ENCODE data around the gene XYLT1. TPM values are rescaled to one million over a fixed set of nuclear protein-coding genes. Genes with fewer than 3 reads are reported as not detected.

Gene XYLT1
- total RNA-seq, 3 donors from 2014 or later (not counting 1 experiment from before 2014, with no cell fraction given) = 40.9 to 55.5 (median 43.8) TPM

- Histone ChIP-seq H3K27me3 (ENCODE audit: control insufficient read depth, insufficient read depth, low read length) (no peaks in the 10 kb centered on the region), H3K36me3 (ENCODE audit: control insufficient read depth, insufficient read depth, low read length) (no peaks in the 10 kb centered on the region), H3K4me3 (ENCODE audit: low read length) (no peak overlapping the region), H3K4me1 (ENCODE audit: control insufficient read depth, insufficient read depth, low read length) (peaks cover 20% of the 10 kb centered on the region), H3K27ac (ENCODE audit: low read length) (no peak overlapping the region), H3K9me3 (ENCODE audit: control insufficient read depth, insufficient read depth, low read length) (no peaks in the 10 kb centered on the region)
- peaks cover 40 to 44% of the 10 kb centered on the region in 2 donors for H3K4me1 Mint-ChIP-seq
- peak in 1 of 2 donors; percentile 39 for DNase-seq
- peak overlapping the region in 1 of 2 donors; percentile 1 for H3K27ac Mint-ChIP-seq
- TF ChIP-seq, protein P1, sequence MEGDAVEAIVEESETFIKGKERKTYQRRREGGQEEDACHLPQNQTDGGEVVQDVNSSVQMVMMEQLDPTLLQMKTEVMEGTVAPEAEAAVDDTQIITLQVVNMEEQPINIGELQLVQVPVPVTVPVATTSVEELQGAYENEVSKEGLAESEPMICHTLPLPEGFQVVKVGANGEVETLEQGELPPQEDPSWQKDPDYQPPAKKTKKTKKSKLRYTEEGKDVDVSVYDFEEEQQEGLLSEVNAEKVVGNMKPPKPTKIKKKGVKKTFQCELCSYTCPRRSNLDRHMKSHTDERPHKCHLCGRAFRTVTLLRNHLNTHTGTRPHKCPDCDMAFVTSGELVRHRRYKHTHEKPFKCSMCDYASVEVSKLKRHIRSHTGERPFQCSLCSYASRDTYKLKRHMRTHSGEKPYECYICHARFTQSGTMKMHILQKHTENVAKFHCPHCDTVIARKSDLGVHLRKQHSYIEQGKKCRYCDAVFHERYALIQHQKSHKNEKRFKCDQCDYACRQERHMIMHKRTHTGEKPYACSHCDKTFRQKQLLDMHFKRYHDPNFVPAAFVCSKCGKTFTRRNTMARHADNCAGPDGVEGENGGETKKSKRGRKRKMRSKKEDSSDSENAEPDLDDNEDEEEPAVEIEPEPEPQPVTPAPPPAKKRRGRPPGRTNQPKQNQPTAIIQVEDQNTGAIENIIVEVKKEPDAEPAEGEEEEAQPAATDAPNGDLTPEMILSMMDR (IDR thresholded peaks at IDR 0.05) = no peak
- WGBS (ENCODE audit: insufficient coverage) = 44% methylated on average over 6 of the region's 6 CpGs
- H3K36me3 Mint-ChIP-seq = no peaks in the 10 kb centered on the region
- ATAC-seq = peak in 2 of 3 donors; percentile 33 to 36
- intact Hi-C loops (cut with micrococcal nuclease) = no loop called here
- no peaks in the 10 kb centered on the region for H3K27me3 Mint-ChIP-seq (ENCODE audit: low read depth in 2 of 2)
- H3K9me3 Mint-ChIP-seq = no peaks in the 10 kb centered on the region
- H3K4me3 Mint-ChIP-seq = no peak overlapping the region
Measured at GRCh38 chr16:17305694-17306093, 165.1 kb downstream of the XYLT1 start.

- TF ChIP-seq, protein P1 (IDR thresholded peaks at IDR 0.05) = no peak
- ATAC-seq = no peak
- H3K36me3 Mint-ChIP-seq = no peaks in the 10 kb centered on the region
- no peaks in the 10 kb centered on the region for H3K27me3 Mint-ChIP-seq (ENCODE audit: low read depth in 2 of 2)
- Histone ChIP-seq H3K4me3 (ENCODE audit: low read length) (no peak overlapping the region), H3K36me3 (ENCODE audit: control insufficient read depth, insufficient read depth, low read length) (no peaks in the 10 kb centered on the region), H3K27ac (ENCODE audit: low read length) (no peak overlapping the region), H3K4me1 (ENCODE audit: control insufficient read depth, insufficient read depth, low read length) (peaks cover 20% of the 10 kb centered on the region), H3K9me3 (ENCODE audit: control insufficient read depth, insufficient read depth, low read length) (no peaks in the 10 kb centered on the region), H3K27me3 (ENCODE audit: control insufficient read depth, insufficient read depth, low read length) (no peaks in the 10 kb centered on the region)
- 96% methylated on average over 6 of the region's 6 CpGs for WGBS (ENCODE audit: insufficient coverage)
- H3K4me3 Mint-ChIP-seq = no peak overlapping the region
- no peak for DNase-seq
- H3K9me3 Mint-ChIP-seq = no peaks in the 10 kb centered on the region
- intact Hi-C loops (cut with micrococcal nuclease) = no loop called here
- H3K27ac Mint-ChIP-seq = no peak overlapping the region
- peaks cover 33 to 37% of the 10 kb centered on the region in 2 donors for H3K4me1 Mint-ChIP-seq
Measured at GRCh38 chr16:17304491-17305119, 166.2 kb downstream of the XYLT1 start.

- H3K36me3 Mint-ChIP-seq = no peaks in the 10 kb centered on the region
- WGBS (ENCODE audit: insufficient coverage) = 66% methylated on average over 2 of the region's 2 CpGs
- ATAC-seq = no peak
- DNase-seq = no peak
- TF ChIP-seq, protein P1 (IDR thresholded peaks at IDR 0.05) = no peak
- no peaks in the 10 kb centered on the region for H3K27me3 ChIP-seq (ENCODE audit: control insufficient read depth, insufficient read depth, low read length)
- H3K27me3 Mint-ChIP-seq (ENCODE audit: low read depth in 2 of 2) = no peaks in the 10 kb centered on the region
- no peaks in the 10 kb centered on the region for H3K36me3 ChIP-seq (ENCODE audit: control insufficient read depth, insufficient read depth, low read length)
- peaks cover 20% of the 10 kb centered on the region for H3K4me1 ChIP-seq (ENCODE audit: control insufficient read depth, insufficient read depth, low read length)
- H3K27ac ChIP-seq (ENCODE audit: low read length) = no peak overlapping the region
- H3K4me3 ChIP-seq (ENCODE audit: low read length) = no peak overlapping the region
- no peaks in the 10 kb centered on the region for H3K9me3 Mint-ChIP-seq
- H3K9me3 ChIP-seq (ENCODE audit: control insufficient read depth, insufficient read depth, low read length) = no peaks in the 10 kb centered on the region
- no peak overlapping the region for H3K27ac Mint-ChIP-seq
- H3K4me3 Mint-ChIP-seq = no peak overlapping the region
- intact Hi-C loops (cut with micrococcal nuclease) = no loop called here
- peaks cover 35 to 41% of the 10 kb centered on the region in 2 donors for H3K4me1 Mint-ChIP-seq
Measured at GRCh38 chr16:17304106-17304490, 166.7 kb downstream of the XYLT1 start.

DNA sequence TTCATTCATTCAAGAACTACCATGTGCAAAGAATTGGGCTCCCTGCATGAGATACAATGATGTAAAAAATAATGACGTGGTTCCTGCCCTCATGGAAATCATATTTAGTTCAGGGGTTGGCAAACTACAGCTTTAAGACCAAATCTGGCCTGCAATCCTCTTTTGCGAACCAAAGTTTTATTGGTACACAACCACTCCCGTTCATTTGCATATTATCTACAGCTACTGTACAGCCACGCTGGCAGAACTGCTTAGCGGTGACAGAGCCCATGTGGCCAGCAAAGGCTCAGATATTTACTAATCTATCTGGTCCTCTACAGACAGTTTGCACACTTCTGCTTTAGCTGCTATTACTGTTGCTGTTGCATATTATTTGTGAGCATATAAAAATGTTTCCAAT, 167.7 kb downstream of the XYLT1 start:
- Histone ChIP-seq H3K4me1 (ENCODE audit: control insufficient read depth, insufficient read depth, low read length) (peaks cover 20% of the 10 kb centered on the region), H3K27ac (ENCODE audit: low read length) (no peak overlapping the region), H3K9me3 (ENCODE audit: control insufficient read depth, insufficient read depth, low read length) (no peaks in the 10 kb centered on the region), H3K36me3 (ENCODE audit: control insufficient read depth, insufficient read depth, low read length) (no peaks in the 10 kb centered on the region), H3K27me3 (ENCODE audit: control insufficient read depth, insufficient read depth, low read length) (no peaks in the 10 kb centered on the region), H3K4me3 (ENCODE audit: low read length) (no peak overlapping the region)
- intact Hi-C loops (cut with micrococcal nuclease) = no loop called here
- Mint-ChIP-seq H3K36me3 (no peaks in the 10 kb centered on the region), H3K4me1 (peaks cover 30 to 43% of the 10 kb centered on the region in 2 donors), H3K27ac (peak overlapping the region in 1 of 2 donors; percentile 67), H3K9me3 (no peaks in the 10 kb centered on the region), H3K27me3 (ENCODE audit: low read depth in 2 of 2) (no peaks in the 10 kb centered on the region), H3K4me3 (no peak overlapping the region)
- ATAC-seq (peak in 1 of 3 donors; percentile 54), DNase-seq (no peak)
- 74% methylated on average over 5 of the region's 5 CpGs for WGBS (ENCODE audit: insufficient coverage)
- TF ChIP-seq, protein P1 (IDR thresholded peaks at IDR 0.05) = no peak

Data from natural killer cell (primary cell).